Activated naive CD8-positive, alpha-beta T cell treated with anti-CD3 and anti-CD28 coated beads, Interleukin-2, amount 10 ng/mL, durations not matched to agents 7 days and 5 days (primary cell): ENCODE data around the gene CHN2. TPM values are rescaled to one million over a fixed set of nuclear protein-coding genes. Genes with fewer than 3 reads are reported as not detected.

Experiments used
- ATAC-seq: fragments of 150-1000 bp; cut with Tn5 transposase; one replicate; pipeline ENCODE4 v1.10.0; 2021; ENCODE audit warnings: low read depth, moderate library complexity
- POLR2A ChIA-PET: fragments of 350-600 bp; sonication (Branson Sonifier 250); formaldehyde crosslinking; loops from one replicate; lab custom pipeline; 2021; ENCODE audit warnings: antibody characterized with exemption; lab: Charles Lee
- DNase-seq: peaks from one replicate; pipeline ENCODE4 v3.0.0; 2021
- H3K27ac Mint-ChIP-seq: one replicate; pipeline ENCODE4 v1.8.0; 2022; ENCODE audit warnings: mild to moderate bottlenecking, mixed read lengths
- H3K27me3 Mint-ChIP-seq: one replicate; pipeline ENCODE4 v1.8.0; 2022; ENCODE audit warnings: mild to moderate bottlenecking, moderate library complexity, mixed read lengths
- H3K36me3 Mint-ChIP-seq: one replicate; pipeline ENCODE4 v1.8.0; 2021; ENCODE audit warnings: mild to moderate bottlenecking, mixed read lengths
- H3K4me1 Mint-ChIP-seq: one replicate; pipeline ENCODE4 v1.8.0; 2021; ENCODE audit warnings: mixed read lengths
- H3K4me3 Mint-ChIP-seq: one replicate; pipeline ENCODE4 v1.8.0; 2022; ENCODE audit warnings: mild to moderate bottlenecking, moderate library complexity, mixed read lengths
- H3K9me3 Mint-ChIP-seq: one replicate; pipeline ENCODE4 v1.8.0; 2021; ENCODE audit warnings: mixed read lengths
- total RNA-seq, 2 experiments: library from RNA; stranded (reverse); gene quantifications; one replicate each; pipeline ENCODE4 v1.2.3, GENCODE V29; 2021

CHN2 gene
- total RNA-seq, 2 experiments from 2014 or later, result 6.5 to 7.2 TPM

DNA sequence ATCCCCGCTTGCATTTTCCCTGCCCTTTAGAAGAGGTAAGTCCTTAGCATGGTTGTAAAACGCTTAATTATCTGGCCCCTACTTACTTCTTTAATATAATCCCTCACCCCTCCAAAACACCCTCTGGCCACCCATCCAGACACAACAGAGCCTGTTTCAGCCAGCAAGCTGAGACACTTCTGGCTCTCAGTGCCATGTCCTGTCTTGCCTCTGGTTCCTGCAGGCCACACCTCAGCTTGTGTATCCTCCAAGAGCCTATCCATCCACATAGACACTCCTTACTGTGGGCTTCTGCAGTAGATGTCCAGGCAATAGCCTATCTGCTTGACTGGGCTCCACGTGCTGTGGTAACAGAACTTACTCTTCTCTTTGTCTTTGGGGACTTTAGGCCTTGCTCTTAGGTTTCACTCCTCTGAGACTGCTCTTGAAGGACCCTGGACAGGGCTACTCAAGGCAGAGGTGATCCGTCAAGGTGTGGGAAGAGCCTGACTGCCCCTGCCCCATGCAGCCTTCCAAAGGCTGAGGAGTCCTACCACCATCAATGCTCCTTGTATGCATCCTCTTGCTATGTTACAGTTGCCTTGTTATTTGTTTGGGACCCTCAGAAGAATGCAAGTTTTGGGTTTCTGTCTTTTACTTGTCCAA, 149.9 kb downstream of the CHN2 start:
- no peaks in the 10 kb centered on the region for H3K36me3 Mint-ChIP-seq
- DNase-seq, result no peak
- H3K4me1 Mint-ChIP-seq, result no peaks in the 10 kb centered on the region
- no peaks in the 10 kb centered on the region for H3K9me3 Mint-ChIP-seq
- POLR2A ChIA-PET, result no interaction called here
- peaks cover 6% of the 10 kb centered on the region for H3K27me3 Mint-ChIP-seq
- no peak for ATAC-seq
- no peak overlapping the region for H3K4me3 Mint-ChIP-seq
- H3K27ac Mint-ChIP-seq, result no peak overlapping the region

DNA sequence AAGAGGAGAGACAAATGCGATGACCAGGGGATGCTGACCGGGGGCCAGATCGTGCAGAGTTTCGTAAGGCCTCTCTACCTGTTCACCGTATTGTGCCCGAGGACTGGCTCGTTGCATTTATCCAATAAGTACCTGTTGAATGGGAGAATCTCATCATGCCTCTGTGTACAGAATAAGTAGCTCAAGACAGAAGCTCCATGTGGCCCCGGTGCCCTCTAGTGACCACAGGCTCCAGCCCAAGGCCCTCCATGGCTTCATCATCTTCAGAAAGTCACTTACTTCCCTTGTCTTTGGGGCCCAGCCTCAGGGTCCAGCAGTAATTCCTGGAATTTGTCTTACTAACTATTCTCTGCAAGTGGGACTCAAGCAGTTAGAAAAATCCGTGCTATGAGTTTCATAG, 151.0 kb downstream of the CHN2 start:
- POLR2A ChIA-PET, result no interaction called here
- H3K4me3 Mint-ChIP-seq, result no peak overlapping the region
- H3K36me3 Mint-ChIP-seq, result no peaks in the 10 kb centered on the region
- no peaks in the 10 kb centered on the region for H3K4me1 Mint-ChIP-seq
- peaks cover 15% of the 10 kb centered on the region for H3K27me3 Mint-ChIP-seq
- DNase-seq (peak; percentile 34), ATAC-seq (no peak)
- H3K27ac Mint-ChIP-seq, result no peak overlapping the region
- no peaks in the 10 kb centered on the region for H3K9me3 Mint-ChIP-seq

DNA sequence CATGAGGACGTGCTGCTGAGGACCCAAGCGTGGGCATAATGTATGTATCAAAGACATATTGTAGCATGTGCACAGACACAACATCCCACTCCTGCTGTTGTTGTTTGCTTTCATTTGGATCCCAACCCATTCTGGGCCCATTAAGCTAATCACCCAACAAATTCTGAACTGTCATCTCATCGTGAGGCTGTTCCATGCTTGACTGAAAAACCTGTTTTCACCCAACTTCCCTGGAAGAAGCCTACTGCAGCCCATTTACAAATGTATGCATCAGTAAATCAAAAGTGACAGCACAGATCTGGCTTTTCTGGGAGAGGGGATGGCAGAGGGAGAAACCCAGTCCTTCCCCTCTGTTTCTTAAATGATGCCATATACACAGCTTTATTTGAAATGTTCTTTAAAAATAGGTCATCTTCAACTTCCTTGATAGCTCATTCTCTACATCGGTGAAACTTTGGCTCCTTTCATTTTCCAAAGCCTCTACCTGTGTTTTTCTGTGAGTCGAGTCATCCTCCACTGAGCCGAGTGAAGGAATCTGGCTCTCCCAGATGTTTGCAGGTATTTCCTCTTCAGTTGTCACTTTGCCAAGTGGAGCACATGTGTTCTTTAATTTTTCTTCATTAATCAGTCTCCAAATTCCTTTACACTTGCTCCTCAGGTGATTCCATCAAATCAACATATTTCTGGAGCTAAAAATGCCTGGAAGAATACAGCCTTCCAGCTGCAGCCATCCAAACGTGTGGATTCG, 151.8 kb downstream of the CHN2 start:
- no peaks in the 10 kb centered on the region for H3K4me1 Mint-ChIP-seq
- no peak for DNase-seq
- H3K36me3 Mint-ChIP-seq, result no peaks in the 10 kb centered on the region
- peaks cover 15% of the 10 kb centered on the region for H3K27me3 Mint-ChIP-seq
- POLR2A ChIA-PET, result no interaction called here
- no peak for ATAC-seq
- H3K4me3 Mint-ChIP-seq, result no peak overlapping the region
- H3K27ac Mint-ChIP-seq, result no peak overlapping the region
- H3K9me3 Mint-ChIP-seq, result no peaks in the 10 kb centered on the region

DNA sequence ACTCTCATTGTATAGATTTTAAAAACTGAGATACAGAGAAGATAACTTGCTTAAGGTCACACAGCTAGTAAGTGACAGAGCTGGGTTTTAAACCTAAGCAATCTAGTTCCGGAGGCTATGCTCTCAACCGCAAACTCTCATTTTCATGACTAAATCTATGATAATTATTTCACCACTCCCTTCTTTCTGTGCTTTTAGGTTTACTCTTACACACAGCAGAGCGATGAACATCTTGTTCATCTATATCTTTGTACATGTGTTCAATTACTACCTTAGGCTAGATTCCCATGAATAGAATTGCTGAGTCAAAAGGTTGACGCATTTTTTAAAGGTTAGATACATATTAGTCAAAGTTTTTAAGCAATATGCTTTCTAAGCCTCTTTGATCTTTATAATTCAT, 154.8 kb downstream of the CHN2 start:
- Mint-ChIP-seq H3K36me3 (no peaks in the 10 kb centered on the region), H3K27me3 (peaks cover 15% of the 10 kb centered on the region), H3K4me3 (no peak overlapping the region), H3K9me3 (no peaks in the 10 kb centered on the region), H3K27ac (no peak overlapping the region), H3K4me1 (no peaks in the 10 kb centered on the region)
- POLR2A ChIA-PET, result no interaction called here
- ATAC-seq (no peak), DNase-seq (no peak)

DNA sequence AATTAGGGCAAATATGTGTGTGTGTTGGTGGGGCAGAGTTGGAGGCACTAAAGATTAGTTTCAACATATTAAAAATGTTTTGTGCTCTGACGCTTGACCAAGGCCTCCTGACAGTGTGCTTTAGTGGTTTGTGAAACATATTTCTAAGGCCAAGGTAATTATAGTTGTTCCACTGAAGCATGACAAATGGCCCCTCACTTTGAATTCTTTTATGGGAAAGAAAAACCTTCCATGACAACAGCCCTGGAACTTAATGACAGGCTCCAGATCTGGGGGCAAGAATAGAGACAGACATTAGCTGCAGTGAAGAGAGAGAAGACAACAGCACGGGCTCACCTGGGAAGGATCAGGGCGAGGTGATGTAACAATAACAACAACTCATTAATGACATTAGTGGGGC, 155.8 kb downstream of the CHN2 start:
- Mint-ChIP-seq H3K9me3 (no peaks in the 10 kb centered on the region), H3K4me1 (no peaks in the 10 kb centered on the region), H3K27me3 (peaks cover 15% of the 10 kb centered on the region), H3K36me3 (no peaks in the 10 kb centered on the region), H3K27ac (no peak overlapping the region), H3K4me3 (no peak overlapping the region)
- ATAC-seq (no peak), DNase-seq (no peak)
- POLR2A ChIA-PET, result no interaction called here

DNA sequence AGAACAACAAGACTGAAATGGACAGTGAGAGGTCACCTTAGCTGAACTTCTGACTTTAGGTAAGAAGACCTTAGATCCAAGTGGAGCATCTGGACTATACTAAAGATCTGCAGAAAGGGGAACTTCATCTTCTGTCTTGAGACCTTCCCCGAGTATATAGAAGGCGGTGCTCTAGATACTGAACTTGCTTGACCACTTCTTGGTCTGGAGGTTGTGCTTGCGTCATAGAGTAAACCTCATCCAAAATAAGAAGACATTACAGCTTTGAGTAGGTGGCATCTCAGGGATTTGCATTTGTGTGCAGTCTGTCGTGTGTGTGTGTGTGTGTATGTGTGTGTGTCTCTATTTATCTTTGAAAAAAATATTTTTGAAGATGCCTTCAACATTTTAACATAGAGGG, 157.5 kb downstream of the CHN2 start:
- no peak overlapping the region for H3K4me3 Mint-ChIP-seq
- H3K4me1 Mint-ChIP-seq, result no peaks in the 10 kb centered on the region
- DNase-seq (no peak), ATAC-seq (no peak)
- peaks cover 15% of the 10 kb centered on the region for H3K27me3 Mint-ChIP-seq
- no peak overlapping the region for H3K27ac Mint-ChIP-seq
- peaks cover 1% of the 10 kb centered on the region for H3K9me3 Mint-ChIP-seq
- POLR2A ChIA-PET, result no interaction called here
- no peaks in the 10 kb centered on the region for H3K36me3 Mint-ChIP-seq

DNA sequence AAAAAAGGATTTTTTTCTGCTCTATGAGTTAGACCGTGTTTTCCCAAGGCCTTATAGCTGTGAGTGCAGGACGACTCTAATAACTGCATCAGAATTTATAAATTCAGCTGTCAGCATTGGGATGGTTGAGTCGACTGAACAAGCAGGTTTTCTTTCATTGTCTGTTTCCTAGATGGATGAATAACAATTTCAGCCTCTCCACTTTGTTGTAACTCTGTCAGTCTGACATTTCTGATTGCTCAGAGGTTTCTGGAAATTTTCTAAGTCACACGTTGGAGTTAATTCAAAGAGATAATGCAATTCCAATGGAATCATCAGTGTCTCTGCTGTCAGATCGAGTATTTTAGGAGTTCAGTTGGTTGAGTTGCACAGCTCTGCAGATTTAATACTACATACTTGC, 159.2 kb downstream of the CHN2 start:
- no peak for ATAC-seq
- Mint-ChIP-seq H3K27ac (no peak overlapping the region), H3K27me3 (peaks cover 8% of the 10 kb centered on the region), H3K4me3 (no peak overlapping the region), H3K4me1 (no peaks in the 10 kb centered on the region), H3K36me3 (no peaks in the 10 kb centered on the region), H3K9me3 (peaks cover 1% of the 10 kb centered on the region)
- no peak for DNase-seq
- POLR2A ChIA-PET, result no interaction called here

DNA sequence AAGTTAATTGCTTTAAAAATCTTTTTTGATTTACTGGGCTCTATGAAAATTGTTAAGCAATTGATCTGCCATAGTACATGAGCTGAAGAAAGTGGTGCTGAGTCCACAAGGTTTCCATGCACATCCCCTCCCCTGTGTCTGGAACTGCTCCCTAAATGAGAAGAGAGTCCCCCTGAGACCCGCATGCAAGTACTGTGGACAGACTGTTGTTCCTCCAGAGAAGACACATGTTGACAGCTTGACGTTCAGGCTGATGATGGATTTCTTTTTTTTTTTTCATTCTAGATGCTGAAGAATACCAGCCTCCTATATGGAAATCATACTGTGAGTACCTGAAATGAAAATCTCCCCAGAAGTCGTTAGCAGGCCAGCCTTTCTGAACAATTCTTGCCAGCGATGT, 159.8 kb downstream of the CHN2 start:
- no peaks in the 10 kb centered on the region for H3K36me3 Mint-ChIP-seq
- H3K4me3 Mint-ChIP-seq, result no peak overlapping the region
- H3K27me3 Mint-ChIP-seq, result peaks cover 8% of the 10 kb centered on the region
- H3K4me1 Mint-ChIP-seq, result no peaks in the 10 kb centered on the region
- ATAC-seq, result no peak
- DNase-seq, result no peak
- POLR2A ChIA-PET, result no interaction called here
- no peak overlapping the region for H3K27ac Mint-ChIP-seq
- peaks cover 1% of the 10 kb centered on the region for H3K9me3 Mint-ChIP-seq

DNA sequence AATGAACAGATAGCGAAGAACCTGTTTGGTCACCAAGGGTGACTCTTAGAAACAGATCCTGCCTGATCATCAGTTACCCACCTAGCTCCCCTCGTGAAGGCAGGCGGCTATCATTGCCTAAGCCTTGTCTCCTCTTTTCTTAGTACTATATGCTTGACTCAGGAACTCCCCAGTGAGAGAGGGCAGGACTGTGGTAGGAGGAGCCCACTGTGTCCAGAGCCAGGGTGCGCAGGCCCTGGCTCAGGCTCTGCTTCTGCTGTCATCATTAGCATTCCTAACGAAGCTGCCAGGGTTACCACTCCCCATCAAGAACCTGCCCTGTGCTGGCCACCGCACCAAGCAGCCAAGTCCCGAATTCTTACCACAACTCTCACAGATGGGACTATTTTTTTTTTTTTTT, 160.8 kb downstream of the CHN2 start:
- no peak for DNase-seq
- Mint-ChIP-seq H3K4me1 (no peaks in the 10 kb centered on the region), H3K9me3 (peaks cover 1% of the 10 kb centered on the region), H3K27me3 (peaks cover under 1% of the 10 kb centered on the region), H3K36me3 (no peaks in the 10 kb centered on the region), H3K27ac (no peak overlapping the region), H3K4me3 (no peak overlapping the region)
- no peak for ATAC-seq
- POLR2A ChIA-PET, result no interaction called here

DNA sequence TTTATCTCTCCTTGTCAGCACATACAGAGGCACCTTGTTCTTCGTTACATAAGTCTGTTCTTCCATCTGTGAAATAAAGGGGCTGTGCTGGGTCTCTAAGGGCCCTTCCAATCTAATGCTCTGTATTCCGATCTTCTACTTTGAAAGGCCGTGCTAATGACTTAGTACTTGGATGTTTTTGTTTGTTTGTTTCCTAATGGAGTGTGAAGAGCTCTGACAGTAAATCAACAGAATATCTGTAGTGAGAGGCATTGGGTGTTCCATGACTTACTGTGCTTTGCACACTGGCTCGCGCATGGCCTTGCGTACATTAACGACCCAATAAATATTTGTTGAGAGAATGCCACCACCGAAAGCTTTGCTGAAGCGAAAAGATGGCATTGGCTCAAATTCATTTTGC, 162.1 kb downstream of the CHN2 start:
- Mint-ChIP-seq H3K4me1 (no peaks in the 10 kb centered on the region), H3K9me3 (peaks cover 1% of the 10 kb centered on the region), H3K36me3 (no peaks in the 10 kb centered on the region), H3K27ac (no peak overlapping the region), H3K4me3 (no peak overlapping the region), H3K27me3 (no peaks in the 10 kb centered on the region)
- no peak for ATAC-seq
- no peak for DNase-seq
- POLR2A ChIA-PET, result no interaction called here

DNA sequence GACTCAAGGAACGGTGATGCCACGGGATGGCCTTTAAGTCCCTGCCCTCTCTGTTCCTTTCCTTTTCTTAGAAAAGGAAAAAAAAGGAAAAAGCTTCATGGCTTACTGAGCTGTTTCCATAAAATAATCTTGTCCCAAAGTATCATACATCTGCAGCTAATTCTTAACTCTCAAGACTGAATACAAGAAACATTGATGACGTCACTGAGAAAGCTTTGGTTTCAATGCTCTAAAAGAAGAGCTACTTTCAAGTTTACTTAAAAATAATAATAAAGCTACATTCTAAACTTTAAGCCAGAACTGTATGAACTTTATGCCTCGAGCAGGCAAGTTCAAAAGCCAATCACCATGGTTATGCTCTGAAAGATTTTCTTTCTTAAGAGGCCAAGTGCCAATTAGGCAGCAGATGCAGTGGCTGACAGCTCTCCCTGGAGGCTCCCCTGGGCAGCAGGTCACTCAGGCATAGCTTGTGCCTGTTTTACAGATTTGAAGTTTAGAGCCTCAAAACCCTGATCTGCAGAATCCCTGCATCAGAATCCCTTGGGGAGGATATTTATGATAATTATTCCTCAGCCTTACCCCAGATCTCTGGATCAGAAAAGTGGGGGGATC, 165.0 kb downstream of the CHN2 start:
- no peak overlapping the region for H3K27ac Mint-ChIP-seq
- H3K27me3 Mint-ChIP-seq, result peaks cover 3% of the 10 kb centered on the region
- no peak for DNase-seq
- no peak for ATAC-seq
- H3K4me3 Mint-ChIP-seq, result no peak overlapping the region
- no peaks in the 10 kb centered on the region for H3K4me1 Mint-ChIP-seq
- peaks cover 2% of the 10 kb centered on the region for H3K9me3 Mint-ChIP-seq
- H3K36me3 Mint-ChIP-seq, result no peaks in the 10 kb centered on the region
- POLR2A ChIA-PET, result no interaction called here

DNA sequence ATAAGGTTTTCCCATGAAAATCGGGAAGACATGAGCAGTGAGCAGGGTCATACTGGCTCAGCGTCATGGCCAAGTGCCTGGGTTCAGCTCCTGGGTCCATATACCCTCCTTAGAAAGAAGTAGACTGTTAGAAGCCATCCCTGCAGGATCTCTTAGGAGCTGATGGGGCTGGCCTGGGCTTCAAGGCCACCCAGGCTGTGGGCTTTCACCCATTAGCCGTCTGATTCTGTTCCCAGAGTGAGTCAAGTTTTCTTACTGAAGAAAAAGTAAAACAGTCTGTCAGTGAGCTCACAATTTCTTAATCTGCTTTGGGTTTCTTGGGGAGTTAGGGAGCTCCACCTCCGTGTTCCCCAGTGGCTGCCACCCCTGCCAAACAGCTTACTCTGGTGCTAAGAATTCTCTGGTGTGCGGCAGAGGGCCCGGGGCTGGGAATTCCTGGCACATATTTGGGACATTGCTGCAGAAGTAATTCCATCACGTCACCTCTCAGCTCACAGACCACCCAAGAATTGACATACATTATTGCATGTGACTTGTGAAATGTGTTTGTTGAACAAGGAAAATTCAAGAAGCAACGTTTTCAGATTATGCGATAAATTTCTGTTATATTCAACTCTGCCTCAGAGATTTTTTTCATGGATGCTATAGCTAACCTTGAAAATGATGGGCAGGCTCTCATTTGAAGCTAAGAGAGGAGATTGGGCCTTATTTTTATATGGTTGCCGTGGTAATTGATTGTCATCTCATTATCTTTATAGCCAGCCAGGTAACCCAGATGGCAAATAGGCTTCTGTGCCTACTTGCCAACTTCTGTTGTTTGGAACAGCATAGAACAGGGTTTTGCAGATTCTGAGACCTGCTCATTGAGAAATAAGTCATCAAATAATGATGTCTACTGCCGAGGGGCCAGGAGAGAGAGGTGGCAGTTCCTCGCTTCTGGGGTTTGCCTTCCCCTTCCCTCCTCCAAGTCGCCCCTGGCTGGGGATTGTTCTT, 166.4 kb downstream of the CHN2 start:
- POLR2A ChIA-PET, result no interaction called here

DNA sequence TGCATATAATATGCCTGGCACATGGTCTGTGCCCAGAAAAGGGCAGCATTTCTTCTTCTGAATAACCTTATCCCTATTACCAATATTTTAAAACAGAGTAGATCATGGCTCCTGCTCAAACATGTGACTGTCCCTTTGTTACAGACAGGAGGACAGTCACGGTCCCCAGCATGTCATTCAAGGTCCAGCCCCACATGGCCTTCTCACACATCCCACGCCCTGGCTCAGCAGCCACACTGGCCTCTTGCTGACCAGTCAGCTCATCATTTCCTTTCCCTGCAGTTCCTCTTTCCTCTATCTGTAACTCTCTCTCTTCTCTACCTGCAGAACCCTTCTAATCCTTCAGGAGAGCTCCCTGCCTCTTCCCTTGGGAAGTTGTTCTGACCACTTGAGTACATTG, 167.8 kb downstream of the CHN2 start:
- no peak overlapping the region for H3K4me3 Mint-ChIP-seq
- no peaks in the 10 kb centered on the region for H3K4me1 Mint-ChIP-seq
- POLR2A ChIA-PET, result no interaction called here
- peaks cover 3% of the 10 kb centered on the region for H3K27me3 Mint-ChIP-seq
- H3K27ac Mint-ChIP-seq, result no peak overlapping the region
- peaks cover 1% of the 10 kb centered on the region for H3K9me3 Mint-ChIP-seq
- H3K36me3 Mint-ChIP-seq, result no peaks in the 10 kb centered on the region
- DNase-seq, result no peak
- no peak for ATAC-seq

More for the DNA sequence above, 166.4 kb downstream of the CHN2 start:
- H3K27me3 Mint-ChIP-seq, result peaks cover 3% of the 10 kb centered on the region
- DNase-seq (no peak), ATAC-seq (no peak)
- H3K9me3 Mint-ChIP-seq, result peaks cover 2% of the 10 kb centered on the region
- no peak overlapping the region for H3K27ac Mint-ChIP-seq
- no peak overlapping the region for H3K4me3 Mint-ChIP-seq
- H3K36me3 Mint-ChIP-seq, result no peaks in the 10 kb centered on the region
- no peaks in the 10 kb centered on the region for H3K4me1 Mint-ChIP-seq
